IMR-90 (cell line): ENCODE data around the gene ST8SIA6. TPM values are rescaled to one million over a fixed set of nuclear protein-coding genes. Genes with fewer than 3 reads are reported as not detected.

Source experiments
- ATAC-seq: fragments of 200-7000 bp; cut with Tn5 transposase; 2 replicates; pipeline ENCODE4 v1.9.1; 2020; ENCODE audit warnings: low read depth, mild to moderate bottlenecking, moderate library complexity
- BruUV-seq: library from RNA; stranded (reverse); fragments of 400-500 nt; replicated peaks from 2 replicates; lab custom pipeline; 2021; lab: Mats Ljungman, UMichigan
- CTCF ChIA-PET: fragments of 300-600 bp; formaldehyde crosslinking; extraction: SDS; loops from one replicate; lab custom pipeline; 2021; ENCODE audit warnings: antibody characterized with exemption; lab: Yijun Ruan, JAX
- POLR2A ChIA-PET: fragments of 300-600 bp; sonication (Branson Sonifier 250); formaldehyde crosslinking; loops from one replicate; lab custom pipeline; 2022; ENCODE audit warnings: antibody characterized with exemption; ENCODE audit not compliant: unreplicated experiment; lab: Charles Lee
- DNase-seq: peaks from one replicate; pipeline ENCODE4 v3.0.0; 2013
- H2AFZ ChIP-seq: replicated peaks from 2 replicates; pipeline ENCODE3; 2013; ENCODE audit warnings: low read length, mild to moderate bottlenecking; ENCODE audit not compliant: poor library complexity
- H2AK5ac ChIP-seq: 2 replicates; pipeline ENCODE4 v1.6.1; 2013; ENCODE audit warnings: low read depth, low read length, inconsistent platforms
- H2AK9ac ChIP-seq: replicated peaks from 2 replicates; pipeline ENCODE3; 2013; ENCODE audit warnings: mild to moderate bottlenecking, low read depth, low read length, moderate library complexity; ENCODE audit not compliant: poor library complexity
- H2BK120ac ChIP-seq: 2 replicates; pipeline ENCODE4 v1.6.1; 2013; ENCODE audit warnings: low read depth, low read length, inconsistent platforms
- H2BK15ac ChIP-seq: 3 replicates; pipeline ENCODE4 v1.6.1; 2013; ENCODE audit warnings: low read depth, low read length, inconsistent platforms
- H2BK20ac ChIP-seq: 2 replicates; pipeline ENCODE4 v1.6.1; 2013; ENCODE audit warnings: low read depth, mild to moderate bottlenecking, inconsistent platforms, low read length, moderate library complexity
- H2BK5ac ChIP-seq: 2 replicates; pipeline ENCODE4 v1.6.1; 2013; ENCODE audit warnings: mild to moderate bottlenecking, low read depth, low read length, inconsistent platforms; ENCODE audit not compliant: poor library complexity, severe bottlenecking
- H3K14ac ChIP-seq: replicated peaks from 2 replicates; pipeline ENCODE4 v1.6.1; 2013; ENCODE audit warnings: low read depth, low read length, inconsistent platforms
- H3K18ac ChIP-seq: 2 replicates; pipeline ENCODE4 v1.6.1; 2013; ENCODE audit warnings: low read depth, low read length, control low read depth
- H3K23ac ChIP-seq: 2 replicates; pipeline ENCODE4 v1.6.1; 2013; ENCODE audit warnings: low read depth, low read length, inconsistent platforms
- H3K27ac ChIP-seq: 2 replicates; pipeline ENCODE4 v1.5.1; 2013; ENCODE audit warnings: mild to moderate bottlenecking, control low read depth, low read length; ENCODE audit not compliant: insufficient read depth
- H3K27me3 ChIP-seq: 2 replicates; pipeline ENCODE4 v1.6.1; 2013; ENCODE audit warnings: low read length; ENCODE audit not compliant: control insufficient read depth, insufficient read depth
- H3K36me3 ChIP-seq: 2 replicates; pipeline ENCODE4 v1.6.1; 2013; ENCODE audit warnings: low read length, mixed read lengths; ENCODE audit not compliant: control insufficient read depth, insufficient read depth
- H3K4ac ChIP-seq: 2 replicates; pipeline ENCODE4 v1.6.1; 2013; ENCODE audit warnings: low read depth, low read length, inconsistent platforms
- H3K4me1 ChIP-seq: 2 replicates; pipeline ENCODE4 v1.6.1; 2013; ENCODE audit warnings: low read length, mixed read lengths; ENCODE audit not compliant: control insufficient read depth, insufficient read depth
- H3K4me2 ChIP-seq: 2 replicates; pipeline ENCODE4 v1.6.1; 2013; ENCODE audit warnings: low read depth, mild to moderate bottlenecking, control low read depth, low read length, moderate library complexity
- H3K4me3 ChIP-seq: 2 replicates; pipeline ENCODE4 v1.5.1; 2013; ENCODE audit warnings: low read depth, mild to moderate bottlenecking, control low read depth, low read length, moderate library complexity; ENCODE audit not compliant: insufficient read depth
- H3K56ac ChIP-seq: 2 replicates; pipeline ENCODE4 v1.6.1; 2013; ENCODE audit warnings: low read length, inconsistent platforms; ENCODE audit not compliant: insufficient read depth; ENCODE audit errors: extremely low read depth
- H3K79me1 ChIP-seq, 2 experiments: 2 replicates each; pipeline ENCODE4 v1.6.1; 2013; ENCODE audit warnings: low read length in 2 of 2, inconsistent platforms in 1 of 2, low read depth in 1 of 2
- H3K9ac ChIP-seq: 2 replicates; pipeline ENCODE4 v1.6.1; 2013; ENCODE audit warnings: low read depth, low read length, control low read depth
- H3K9me1 ChIP-seq: 2 replicates; pipeline ENCODE4 v1.6.1; 2013; ENCODE audit warnings: low read length, inconsistent platforms; ENCODE audit not compliant: insufficient read depth
- H3K9me3 ChIP-seq: 2 replicates; pipeline ENCODE4 v1.6.1; 2013; ENCODE audit warnings: low read length; ENCODE audit not compliant: control insufficient read depth, insufficient read depth
- H4K20me1 ChIP-seq: 2 replicates; pipeline ENCODE4 v1.6.1; 2013; ENCODE audit warnings: low read length, inconsistent platforms; ENCODE audit not compliant: insufficient read depth
- H4K5ac ChIP-seq: 2 replicates; pipeline ENCODE4 v1.6.1; 2013; ENCODE audit warnings: mild to moderate bottlenecking, low read depth, low read length, control low read depth
- H4K8ac ChIP-seq, 2 experiments: 2 replicates each; pipeline ENCODE4 v1.6.1; 2013; ENCODE audit warnings: low read depth in 2 of 2, low read length in 2 of 2, control low read depth in 1 of 2, inconsistent platforms in 1 of 2
- H4K91ac ChIP-seq: 2 replicates; pipeline ENCODE4 v1.6.1; 2013; ENCODE audit warnings: low read depth, low read length, inconsistent platforms; ENCODE audit not compliant: insufficient read depth
- CEBPB ChIP-seq: IDR thresholded peaks from 2 replicates; pipeline ENCODE4 v1.6.1; 2012; ENCODE audit warnings: low read depth, low read length, improper control_type of control experiment
- CTCF ChIP-seq: conservative IDR thresholded peaks from 2 replicates; pipeline ENCODE4 v1.5.1; 2012; ENCODE audit warnings: mild to moderate bottlenecking, low read depth, low read length, improper control_type of control experiment
- ELK1 ChIP-seq: fragments of 150-350 bp; IDR thresholded peaks from 2 replicates; pipeline ENCODE4 v1.6.1; 2016; ENCODE audit warnings: low read depth, mild to moderate bottlenecking, low read length, moderate library complexity, borderline replicate concordance
- FOS ChIP-seq: fragments of 150-350 bp; IDR thresholded peaks from 2 replicates; pipeline ENCODE4 v1.6.1; 2016; ENCODE audit warnings: low read depth, low read length
- MAZ ChIP-seq: IDR thresholded peaks from 2 replicates; pipeline ENCODE4 v1.6.1; 2012; ENCODE audit warnings: low read depth, mild to moderate bottlenecking, low read length, improper control_type of control experiment, moderate library complexity, borderline replicate concordance
- POLR2A ChIP-seq: IDR thresholded peaks from 2 replicates; pipeline ENCODE4 v1.6.1; 2012; ENCODE audit warnings: mild to moderate bottlenecking, low read depth, low read length
- RAD21 ChIP-seq: IDR thresholded peaks from 2 replicates; pipeline ENCODE4 v1.6.1; 2012; ENCODE audit warnings: low read length, improper control_type of control experiment
- RCOR1 ChIP-seq: IDR thresholded peaks from 2 replicates; pipeline ENCODE4 v1.6.1; 2012; ENCODE audit warnings: mild to moderate bottlenecking, low read length, improper control_type of control experiment; ENCODE audit not compliant: insufficient replicate concordance
- WGBS, 2 experiments: methylation state at CpG; one replicate each; pipeline versions ENCODE4 v1.1.5 to v1.1.7; 2013; ENCODE audit warnings: missing lambda C conversion rate in 2 of 2; ENCODE audit not compliant: insufficient read length in 1 of 2; ENCODE audit errors: extremely low coverage in 2 of 2; 5-methylcytosine and 5-hydroxymethylcytosine counted together
- dilution Hi-C: fragments of 300-500 bp; cut with HindIII; formaldehyde crosslinking; loops from one replicate; pipeline ENCODE4 v1.14.3; 2018; ENCODE audit warnings: low sequenced_read_pairs; ENCODE audit not compliant: unreplicated experiment
- in situ Hi-C: fragments of 300-500 bp; cut with MboI; formaldehyde crosslinking; loops from 3 replicates; pipeline ENCODE4 v1.14.3; 2019; ENCODE audit warnings: low sequenced_read_pairs, inconsistent platforms, mixed read lengths
- intact Hi-C: fragments of 100-400 bp; cut with micrococcal nuclease; formaldehyde crosslinking; loops from 2 replicates; pipeline ENCODE4 v1.10.0; 2022
- polyA plus RNA-seq, 3 experiments: library from polyadenylated mRNA; depleted of rRNA; stranded (reverse); fragments of >200 nt; gene quantifications; 2 replicates each; pipeline ENCODE4 v1.2.3, GENCODE V29; 2012; ENCODE audit warnings: low replicate concordance in 1 of 3
- total RNA-seq: library from RNA; depleted of rRNA; stranded (reverse); fragments of >200 nt; gene quantifications from 2 replicates; pipeline ENCODE4 v1.2.3, GENCODE V29; 2012

The ST8SIA6 gene
- total and polyA plus RNA-seq, 2 of the 4 experiments (the other 2 are of a cell fraction) = 0.10 to 0.18 TPM

GRCh38 chr10:17276756-17277424 lies 177.5 kb downstream of the ST8SIA6 start:
- Histone ChIP-seq H4K5ac (no peak overlapping the region), H3K27ac (no peak overlapping the region), H4K8ac (no peak overlapping the region), H2BK20ac (no peak overlapping the region), H3K4me3 (no peak overlapping the region), H3K4ac (no peak overlapping the region), H3K36me3 (no peaks in the 10 kb centered on the region), H4K91ac (no peak overlapping the region), H2AFZ (no peak overlapping the region), H4K20me1 (no peaks in the 10 kb centered on the region), H3K9ac (no peak overlapping the region), H2BK15ac (no peak overlapping the region), H3K23ac (no peak overlapping the region), H3K18ac (no peak overlapping the region), H2BK120ac (no peak overlapping the region), H3K4me2 (no peak overlapping the region), H3K9me3 (peaks cover 6% of the 10 kb centered on the region; the same call in 1 of the 2 replicates), H3K9me1 (no peaks in the 10 kb centered on the region), H3K4me1 (no peaks in the 10 kb centered on the region), H2AK9ac (no peak overlapping the region), H3K14ac (no peak overlapping the region), H3K56ac (no peak overlapping the region), H2AK5ac (no peak overlapping the region), H3K27me3 (peaks cover 4% of the 10 kb centered on the region), H3K79me1 (no peaks in the 10 kb centered on the region), H2BK5ac (no peak overlapping the region)
- ATAC-seq (no peak), DNase-seq (no peak)
- intact Hi-C loops = loop anchor here (10.0 kb wide), 1 partner anchor 148 kb away; no protein-coding TSS in a partner anchor
- no TSS peak for BruUV-seq
- no peak for TF ChIP-seq CEBPB
- TF ChIP-seq ELK1 = no peak
- no peak for TF ChIP-seq RAD21
- no peak for TF ChIP-seq MAZ
- TF ChIP-seq RCOR1 = no peak
- no peak for TF ChIP-seq POLR2A
- TF ChIP-seq CTCF = no peak
- no peak for TF ChIP-seq FOS
- in situ Hi-C loops = no loop called here
- dilution Hi-C loops = no loop called here
- ChIA-PET POLR2A (no interaction called here), CTCF (interaction anchor here (0.6 kb wide), 1 partner anchor 180 kb away, joined by 3 read pairs; no protein-coding TSS in a partner anchor)
- WGBS, 2 experiments = 33% methylated on average over 1 of the region's 9 CpGs; no CpG with 5 or more reads in 1 of the 2 experiments
